Psoas muscle (tissue), 8 donors: Measurements from ENCODE around the gene ATAD5. TPM values are rescaled to one million over a fixed set of nuclear protein-coding genes. Genes with fewer than 3 reads are reported as not detected.

Source experiments
- ATAC-seq, 4 donors: fragments of 200-7000 bp; cut with Tn5 transposase; one replicate each; pipeline ENCODE4 v1.9.1; 2020; ENCODE audit warnings: moderate library complexity in 3 of 4, mild to moderate bottlenecking in 2 of 4
- DNase-seq, 2 donors: peaks; one replicate each; pipeline ENCODE4 v3.0.0-alpha.2; 2020
- H3K27ac ChIP-seq: fragments of 200-600 bp; one replicate; pipeline ENCODE4 v1.8.0; 2022
- H3K27me3 ChIP-seq, 3 donors: fragments of 200-600 bp in 1 of 3; one replicate each; pipeline versions ENCODE4 v1.6.1 to v1.8.0; 2013 to 2022; ENCODE audit warnings: low read length in 2 of 3, mild to moderate bottlenecking in 2 of 3, moderate library complexity in 1 of 3; ENCODE audit not compliant: insufficient read depth in 3 of 3
- H3K36me3 ChIP-seq, 2 donors: fragments of 200-600 bp in 1 of 2; one replicate each; pipeline versions ENCODE4 v1.6.1 to v1.8.0; 2013 to 2022; ENCODE audit warnings: low read depth in 1 of 2, mild to moderate bottlenecking in 1 of 2, moderate library complexity in 1 of 2; ENCODE audit not compliant: insufficient read depth in 1 of 2
- H3K4me1 ChIP-seq: fragments of 200-600 bp; one replicate; pipeline ENCODE4 v1.8.0; 2022
- H3K4me3 ChIP-seq: fragments of 200-600 bp; one replicate; pipeline ENCODE4 v1.8.0; 2022; ENCODE audit warnings: mild to moderate bottlenecking
- H3K9me3 ChIP-seq: fragments of 200-600 bp; one replicate; pipeline ENCODE4 v1.8.0; 2022
- CTCF ChIP-seq: fragments of 200-600 bp; IDR thresholded peaks from one replicate; pipeline ENCODE4 v1.8.0; 2022; ENCODE audit warnings: antibody characterized with exemption
- WGBS, 3 donors: extraction: QIAGEN DNeasy Blood & Tissue Kit; methylation state at CpG; one replicate each; pipeline versions ENCODE4 v1.1.6 to v1.1.7; 2013; 5-methylcytosine and 5-hydroxymethylcytosine counted together
- intact Hi-C, 2 donors: fragments of 100-400 bp; cut with DNase I; formaldehyde crosslinking; loops; one replicate each; pipeline versions ENCODE4 v1.11.0 to v1.14.2; 2022
- polyA plus RNA-seq, 3 donors: library from polyadenylated mRNA; stranded (reverse); fragments of 200-250 nt; gene quantifications; one replicate each; pipeline ENCODE4 v1.2.3, GENCODE V29; 2013
- total RNA-seq, 4 donors: library from RNA; stranded (reverse); fragmentation: NEBNext Ultra II Directional in 2 of 4; extraction: Animal tissue kit (Norgen Biotek cat#: 25700) in 2 of 4; gene quantifications; one replicate each; pipeline versions ENCODE4 v1.2.1 to v1.2.4, GENCODE V29; 2021 to 2023
- donor health status: healthy with polysubstance abuse.
- donor health status: DM: no; HTN: no; CAD: no; lungs with moderate emphysema.
- donor health status: Bipolar disorder and iron deficiency.
- donor health status: healthy.
- donor health status: DM: yes; HTN: yes; CAD: no.
- donor health status: DM: no; HTN: no; CAD: no.
- donor health status: DM: no; HTN: no; CAD: no.
- donor health status: DM: yes; HTN: yes; CAD: no.

The ATAD5 gene
- total and polyA plus RNA-seq, 7 donors, result 0.11 to 0.44 (median 0.19) TPM

DNA sequence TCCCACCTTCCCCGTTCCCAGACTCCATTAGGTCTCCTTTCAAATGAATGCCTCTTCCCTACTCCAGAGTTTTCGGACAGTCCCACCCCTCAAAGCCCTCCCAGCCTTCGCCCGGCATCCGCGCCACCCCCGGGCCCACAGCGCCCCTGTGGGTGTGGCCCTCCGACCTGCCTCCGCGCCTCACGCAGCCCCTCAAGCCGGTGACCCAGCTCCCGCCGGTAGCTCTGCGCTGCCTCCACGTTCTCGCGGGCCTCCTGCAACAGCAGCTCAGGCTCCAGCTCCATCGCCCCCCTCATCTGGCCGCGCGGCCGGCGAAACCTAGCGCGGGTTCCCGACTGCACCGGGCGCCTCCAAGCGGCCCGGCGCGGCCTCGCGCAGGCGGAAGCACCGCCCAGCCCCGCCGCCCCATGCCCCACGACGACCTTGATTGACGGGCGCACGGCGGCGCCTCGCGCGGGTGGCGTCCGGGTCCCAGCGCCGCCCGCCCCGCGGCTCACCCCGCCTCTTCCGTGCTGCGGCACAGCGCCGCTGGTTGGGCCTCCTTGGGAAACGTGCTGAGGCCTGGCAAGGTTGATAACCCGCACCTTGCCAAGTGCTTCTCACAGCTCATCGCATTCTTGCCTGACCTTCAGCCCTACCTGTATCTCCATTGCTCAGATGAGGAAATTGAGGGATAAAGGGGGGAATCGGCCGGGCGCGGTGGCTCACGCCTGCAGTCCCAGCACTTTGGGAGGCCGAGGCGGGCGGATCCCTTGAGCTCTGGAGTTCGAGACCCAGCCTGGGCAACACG lies 7.2 kb upstream of the ATAD5 start, which contains the start of gene CRLF3:
TSS of gene CRLF3 (minus strand) at position 337 of the 790 bp plus-strand sequence. CDS start at position 296, 41 bp downstream.
- Histone ChIP-seq H3K36me3 (no peaks in the 10 kb centered on the region), H3K4me1 (peaks cover 15% of the 10 kb centered on the region), H3K9me3 (no peaks in the 10 kb centered on the region), H3K27me3 (no peaks in the 10 kb centered on the region), H3K4me3 (peak within 1 kb of the TSS; percentile 98), H3K27ac (peak within 1 kb of the TSS; percentile 80)
- peak; percentile 92 to 95 for DNase-seq
- 3 to 6% (median 4%) methylated on average over 73 to 75 of the region's 75 CpGs for WGBS, 3 donors
- intact Hi-C loops, result loop anchor here in 1 of 2 donors (5.0 kb wide), 1 partner anchor 83 kb away; the partner anchor contains the start of gene TEFM
- peak; percentile 59 for TF ChIP-seq CTCF
- ATAC-seq, result peak; percentile 98 to 99 (median 99)

DNA sequence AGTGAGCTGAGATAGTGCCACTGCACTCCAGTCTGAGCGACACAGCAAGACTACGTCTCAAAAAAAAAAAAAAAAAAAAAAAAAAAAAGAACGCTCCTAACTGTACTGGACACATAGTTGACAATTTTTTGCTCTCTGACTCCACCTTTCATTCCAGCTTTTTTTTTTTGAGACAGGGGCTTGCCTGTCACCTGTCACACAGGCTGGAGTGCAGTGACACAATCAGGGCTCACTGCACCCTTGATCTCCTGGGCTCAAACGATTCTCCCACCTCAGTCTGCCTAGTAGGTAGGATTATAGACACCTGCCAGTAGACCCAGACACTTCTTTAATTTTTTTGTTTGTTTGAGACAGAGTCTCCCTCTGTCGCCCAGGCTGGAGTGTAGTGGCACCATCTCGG lies 4.7 kb upstream of the ATAD5 start:
- H3K4me1 ChIP-seq, result peaks cover 16% of the 10 kb centered on the region
- H3K27ac ChIP-seq, result no peak overlapping the region
- no peaks in the 10 kb centered on the region for H3K27me3 ChIP-seq
- DNase-seq, result no peak
- H3K36me3 ChIP-seq, result no peaks in the 10 kb centered on the region
- no peaks in the 10 kb centered on the region for H3K9me3 ChIP-seq
- no peak for ATAC-seq
- intact Hi-C loops, result no loop called here
- 80 to 83% (median 80%) methylated on average over 5 to 6 of the region's 6 CpGs for WGBS, 3 donors
- H3K4me3 ChIP-seq, result no peak overlapping the region
- no peak for TF ChIP-seq CTCF

DNA sequence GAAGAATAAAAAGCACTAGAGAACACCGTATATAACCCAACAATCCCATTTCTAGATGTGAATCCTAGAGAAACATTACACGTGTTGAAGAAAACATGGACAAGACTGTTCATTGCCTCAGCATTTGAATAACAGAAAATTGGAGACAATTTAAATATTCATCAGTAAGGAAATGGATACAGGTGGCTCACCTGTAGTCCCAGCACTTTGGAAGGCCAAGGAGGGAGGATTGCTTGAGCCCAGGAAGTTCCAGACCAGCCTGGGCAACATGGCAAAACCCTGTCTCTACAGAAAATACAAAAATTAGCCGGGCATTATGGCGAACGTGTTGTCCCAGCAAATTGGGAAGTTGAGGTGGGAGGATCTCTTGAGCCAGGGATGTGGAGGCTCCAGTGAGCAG lies 2.7 kb upstream of the ATAD5 start:
- no peaks in the 10 kb centered on the region for H3K9me3 ChIP-seq
- ATAC-seq (no peak), DNase-seq (no peak)
- WGBS, 3 donors, result 73 to 77% (median 76%) methylated on average over 5 of the region's 5 CpGs
- intact Hi-C loops, result no loop called here
- H3K27ac ChIP-seq, result no peak overlapping the region
- no peaks in the 10 kb centered on the region for H3K36me3 ChIP-seq
- no peak for TF ChIP-seq CTCF
- peaks cover 13% of the 10 kb centered on the region for H3K4me1 ChIP-seq
- no peak overlapping the region for H3K4me3 ChIP-seq
- H3K27me3 ChIP-seq, result no peaks in the 10 kb centered on the region

DNA sequence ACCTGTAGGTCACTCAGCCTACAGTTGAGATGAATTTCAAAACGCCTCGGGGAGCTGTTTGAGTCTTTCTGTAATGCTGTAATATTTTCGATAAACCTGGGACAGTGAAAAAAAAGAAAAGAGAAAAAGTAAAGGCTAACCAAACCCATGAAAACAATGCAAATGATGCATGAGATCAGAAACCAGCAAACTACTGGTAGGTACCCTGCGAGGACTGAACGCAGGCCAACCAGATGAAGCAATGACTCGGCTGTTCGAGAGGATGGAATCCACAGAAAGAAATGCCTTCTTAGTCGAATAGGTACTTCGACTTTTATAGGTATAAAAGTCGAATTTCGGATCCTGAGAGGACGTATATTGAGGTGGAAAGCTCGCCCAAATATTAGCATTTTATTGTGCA lies 509 bp upstream of the ATAD5 start:
- H3K27ac ChIP-seq, result peak overlapping the region; percentile 2
- 20 to 26% (median 21%) methylated on average over 13 of the region's 13 CpGs for WGBS, 3 donors
- H3K27me3 ChIP-seq, result no peaks in the 10 kb centered on the region
- TF ChIP-seq CTCF, result no peak
- DNase-seq (no peak), ATAC-seq (peak in 3 of 4 donors; percentile 31 to 58 (median 37))
- H3K9me3 ChIP-seq, result no peaks in the 10 kb centered on the region
- intact Hi-C loops, result no loop called here
- peaks cover 13% of the 10 kb centered on the region for H3K4me1 ChIP-seq
- H3K4me3 ChIP-seq, result peak overlapping the region; percentile 95
- no peaks in the 10 kb centered on the region for H3K36me3 ChIP-seq
